Measurements from ENCODE around the gene THOC2.
"Not testable (repeated sequence)": the region's sequence is repeated elsewhere in the genome, so short reads cannot be mapped to it uniquely, and the experiment has no call there.

The THOC2 gene

DNA sequence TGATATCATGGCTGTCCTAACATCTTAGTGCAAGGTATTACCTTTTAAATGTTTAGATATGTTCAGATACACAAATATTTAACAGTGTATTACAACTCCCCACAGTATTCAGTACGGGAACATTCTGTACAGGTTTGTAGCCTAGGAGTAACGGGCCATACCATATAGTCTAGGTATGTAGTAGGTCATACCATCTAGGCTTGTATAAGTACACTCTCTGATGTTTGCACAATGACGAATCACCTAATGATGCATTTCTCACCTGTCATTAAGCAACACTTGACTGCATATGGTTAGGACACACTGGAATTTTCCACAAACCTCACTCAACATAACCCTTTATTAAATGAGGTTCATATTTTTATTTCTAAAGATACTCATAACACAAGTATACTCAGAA is 67.7 kb downstream of the THOC2 start:
- DNase-seq = no peak

DNA sequence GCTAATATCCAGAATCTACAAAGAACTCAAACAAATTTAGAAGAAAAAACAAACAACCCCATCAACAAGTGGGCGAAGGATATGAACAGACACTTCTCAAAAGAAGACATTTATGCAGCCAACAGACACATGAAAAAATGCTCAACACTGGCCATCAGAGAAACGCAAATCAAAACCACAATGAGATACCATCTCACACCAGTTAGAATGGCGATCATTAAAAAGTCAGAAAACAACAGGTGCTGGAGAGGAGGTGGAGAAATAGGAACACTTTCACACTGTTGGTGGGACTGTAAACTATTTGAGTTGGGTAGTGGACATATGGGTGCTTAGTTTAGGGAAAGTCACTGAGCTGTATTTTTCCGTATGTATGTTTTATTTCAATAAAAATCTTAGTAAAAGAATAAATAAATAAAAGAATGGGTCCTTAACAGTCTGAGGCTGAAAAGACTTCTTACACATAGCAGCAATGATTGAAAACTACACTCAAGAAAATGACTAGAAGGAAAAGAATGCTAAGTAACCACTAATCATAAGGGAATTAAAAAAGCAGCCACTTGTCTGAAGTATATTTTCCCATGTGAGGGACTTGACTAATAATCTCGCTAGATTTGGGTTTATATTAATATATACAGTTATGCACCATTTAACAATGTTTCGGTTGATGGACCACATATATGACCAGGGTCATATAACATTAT is 68.2 kb downstream of the THOC2 start:
- not testable (repeated sequence) for DNase-seq

DNA sequence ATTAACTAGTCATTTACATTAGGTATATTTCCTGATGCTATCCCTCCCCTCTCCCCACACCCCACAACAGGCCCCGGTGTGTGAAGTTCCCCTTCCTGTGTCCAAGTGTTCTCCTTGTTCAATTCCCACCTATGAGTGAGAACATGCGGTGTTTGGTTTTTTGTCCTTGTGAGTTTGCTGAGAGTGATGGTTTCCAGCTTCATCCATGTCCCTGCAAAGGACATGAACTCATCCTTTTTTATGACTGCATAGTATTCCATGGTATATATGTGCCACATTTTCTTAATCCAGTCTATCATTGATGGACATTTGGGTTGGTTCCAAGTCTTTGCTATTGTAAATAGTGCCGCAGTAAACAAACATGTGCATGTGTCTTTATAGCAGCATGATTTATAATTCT is 69.1 kb downstream of the THOC2 start:
- not testable (repeated sequence) for DNase-seq

DNA sequence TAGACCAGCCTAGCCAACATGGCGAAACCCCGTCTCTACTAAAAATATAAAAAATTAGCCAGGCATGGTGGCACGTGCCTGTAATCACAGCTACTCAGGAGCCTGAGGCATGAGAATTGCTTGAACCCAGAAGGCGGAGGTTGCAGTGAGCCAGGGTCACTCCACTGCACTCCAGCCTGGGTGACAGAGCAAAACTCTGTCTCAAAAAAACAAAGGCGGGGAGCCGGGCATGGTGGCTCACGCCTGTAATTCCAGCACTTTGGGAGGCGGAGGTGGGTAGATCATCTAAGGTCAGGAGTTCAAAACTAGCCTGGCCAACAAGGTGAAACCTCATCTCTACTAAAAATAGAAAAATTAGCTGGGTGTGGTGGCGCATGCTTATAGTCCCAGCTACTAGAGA is 76.3 kb downstream of the THOC2 start:
- DNase-seq = not testable (repeated sequence)

DNA sequence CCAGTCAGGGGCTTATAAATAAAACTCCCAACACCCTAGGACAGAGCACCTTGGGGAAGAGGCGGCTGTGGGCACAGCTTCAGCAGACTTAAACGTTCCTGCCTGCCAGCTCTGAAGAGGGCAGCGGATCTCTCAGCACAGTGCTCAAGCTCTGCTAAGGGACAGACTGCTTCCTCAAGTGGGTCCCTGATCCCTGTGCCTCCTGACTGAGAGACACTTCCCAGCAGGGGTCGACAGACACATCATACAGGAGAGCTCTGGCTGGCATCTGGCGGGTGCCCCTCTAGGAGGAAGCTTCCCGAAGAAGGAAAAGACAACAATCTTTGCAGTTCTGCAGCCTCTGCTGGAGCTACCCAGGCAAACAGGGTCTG is 84.1 kb downstream of the THOC2 start:
- DNase-seq = not testable (repeated sequence)

DNA sequence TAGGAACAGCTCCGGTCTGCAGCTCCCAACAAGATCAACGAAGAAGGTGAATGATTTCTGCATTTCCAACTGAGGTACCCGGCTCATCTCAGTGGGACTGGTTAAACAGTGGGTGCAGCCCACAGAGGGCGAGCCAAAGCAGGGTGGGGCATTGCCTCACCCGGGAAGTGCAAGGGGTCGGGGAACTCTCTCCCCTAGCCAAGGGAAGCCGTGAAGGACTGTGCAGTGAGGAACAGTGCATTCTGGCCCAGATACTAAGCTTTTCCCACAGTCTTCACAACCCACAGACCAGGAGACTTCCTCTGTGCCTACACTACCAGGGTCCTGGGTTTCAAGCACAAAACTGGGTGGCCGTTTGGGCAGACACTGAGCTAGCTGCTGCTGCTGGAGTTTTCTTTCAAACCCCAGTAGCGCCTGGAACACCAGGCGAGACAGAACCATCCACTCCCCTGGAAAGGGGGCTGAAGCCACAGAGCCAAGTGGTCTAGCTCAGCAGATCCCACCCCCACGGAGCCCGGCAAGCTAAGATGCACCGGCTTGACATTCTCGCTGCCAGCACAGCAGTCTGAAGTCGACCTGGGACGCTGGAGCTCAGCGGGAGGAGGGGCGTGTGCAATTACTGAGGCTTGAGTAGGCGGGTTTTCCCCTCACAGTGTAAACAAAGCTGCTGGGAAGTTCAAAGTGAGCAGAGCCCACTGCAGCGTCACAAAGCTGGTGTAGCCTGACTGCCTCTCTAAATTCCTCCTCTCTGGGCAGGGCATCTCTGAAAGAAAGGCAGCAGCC is 84.6 kb downstream of the THOC2 start:
- DNase-seq = no peak

DNA sequence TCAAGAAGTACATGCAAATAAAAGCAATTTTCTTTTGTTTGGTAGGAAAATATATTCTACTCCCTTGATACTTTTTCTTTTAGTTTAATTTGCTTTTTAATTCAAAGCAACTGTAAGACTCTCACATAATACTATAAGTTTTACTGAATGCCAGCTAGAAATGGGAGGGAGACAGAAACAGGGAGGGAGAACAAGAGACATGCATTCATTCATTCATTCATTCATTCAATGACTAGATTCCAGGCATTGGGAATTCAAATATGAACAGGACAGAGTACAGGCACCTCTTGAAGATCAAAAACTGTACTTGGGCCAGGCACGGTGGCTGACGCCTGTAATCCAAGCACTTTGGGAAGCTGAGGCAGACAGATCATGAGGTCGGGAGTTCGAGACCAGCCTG is 85.6 kb downstream of the THOC2 start:
- no peak for DNase-seq

DNA sequence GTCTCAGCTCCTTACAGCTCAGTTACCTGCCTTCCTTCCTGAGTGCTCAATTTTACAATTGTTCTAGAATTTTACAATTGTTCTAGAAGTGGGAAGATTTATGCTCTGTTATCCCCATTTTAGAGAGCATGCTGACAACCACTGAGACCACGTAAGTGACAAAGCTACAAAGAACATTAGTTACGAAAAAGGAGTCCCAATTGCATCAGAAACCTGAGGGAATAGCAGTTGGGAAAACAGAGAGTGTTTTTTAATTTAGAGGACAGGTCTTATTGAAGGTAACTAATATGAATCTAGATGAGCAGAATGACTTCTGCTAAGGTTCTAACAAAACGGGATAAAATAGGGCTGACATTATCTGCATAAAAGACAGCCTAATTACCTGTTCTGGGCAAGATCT is 103.3 kb downstream of the THOC2 start:
- no peak for DNase-seq

DNA sequence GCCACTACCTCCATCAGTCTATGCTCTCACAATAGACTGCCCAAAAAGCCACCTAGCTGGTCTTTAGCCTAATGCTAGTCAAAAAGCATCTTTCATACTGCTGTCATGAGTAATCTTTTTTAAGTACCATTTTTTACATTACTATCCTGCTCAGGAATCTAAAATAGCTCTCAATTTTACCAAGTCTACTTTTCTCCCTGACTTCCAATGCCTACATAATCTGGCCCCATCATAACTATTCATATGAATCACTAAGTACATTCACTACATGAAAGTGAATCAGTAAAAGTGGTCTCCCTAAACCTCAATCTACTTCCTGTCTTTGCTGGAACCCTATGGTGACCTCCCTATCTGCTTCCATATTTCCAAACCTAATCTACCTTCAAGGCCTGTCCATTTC is 105.9 kb downstream of the THOC2 start:
- no peak for DNase-seq

DNA sequence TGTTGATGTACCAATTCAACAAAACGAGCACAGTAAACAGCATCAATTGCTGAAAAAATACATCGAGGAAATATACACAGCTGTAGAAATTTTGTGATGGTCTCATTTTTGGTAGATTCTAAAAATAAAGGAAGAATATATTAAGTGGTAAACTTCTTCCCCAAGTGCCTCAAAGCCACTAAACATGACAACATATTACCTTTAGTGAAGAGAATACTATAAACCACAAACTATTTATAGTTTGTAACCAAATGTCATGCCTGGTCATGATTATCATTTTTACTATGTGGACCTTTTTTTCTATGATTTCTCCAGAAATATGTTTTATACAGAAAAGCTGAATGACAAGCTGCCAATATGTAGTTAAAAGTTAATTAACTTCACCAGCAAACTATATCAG is 106.9 kb downstream of the THOC2 start:
- no peak for DNase-seq

DNA sequence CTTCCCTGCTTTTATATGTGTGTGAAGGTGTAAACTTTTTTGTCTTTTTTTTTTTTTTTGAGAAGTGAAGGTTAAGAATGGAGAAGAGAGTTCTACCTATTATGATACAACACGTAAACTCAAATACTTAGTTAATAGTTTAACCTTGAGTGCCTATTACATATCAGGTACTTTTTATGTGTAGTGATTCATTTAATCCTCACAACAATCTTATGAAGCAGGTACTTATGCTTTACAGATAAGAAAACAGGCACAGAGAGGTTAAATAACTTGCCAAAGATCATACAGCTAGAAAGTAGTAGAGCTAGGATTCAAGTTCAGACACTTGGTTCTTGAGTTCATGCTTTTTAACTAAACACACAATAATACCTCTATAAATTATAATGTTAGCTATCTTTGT is 107.4 kb downstream of the THOC2 start:
- no peak for DNase-seq

DNA sequence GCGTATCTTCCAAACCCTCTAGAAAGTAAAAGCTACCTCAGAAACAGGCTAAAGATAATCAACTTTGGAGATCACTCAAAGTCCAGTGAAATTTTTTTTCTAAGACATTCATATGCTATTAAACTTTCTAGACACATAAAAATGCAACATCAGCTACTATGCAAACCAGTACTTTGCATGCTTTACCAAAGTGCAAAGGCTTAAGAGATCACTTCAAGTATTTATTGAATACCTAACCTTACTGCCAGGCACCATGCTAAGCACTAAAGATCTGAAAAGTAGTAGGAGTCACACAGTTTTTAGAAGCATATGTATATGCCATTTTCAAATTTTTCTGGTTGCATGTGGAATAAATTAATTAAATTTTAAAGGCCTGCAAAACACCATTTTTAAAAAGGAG is 115.8 kb downstream of the THOC2 start:
- no peak for DNase-seq

DNA sequence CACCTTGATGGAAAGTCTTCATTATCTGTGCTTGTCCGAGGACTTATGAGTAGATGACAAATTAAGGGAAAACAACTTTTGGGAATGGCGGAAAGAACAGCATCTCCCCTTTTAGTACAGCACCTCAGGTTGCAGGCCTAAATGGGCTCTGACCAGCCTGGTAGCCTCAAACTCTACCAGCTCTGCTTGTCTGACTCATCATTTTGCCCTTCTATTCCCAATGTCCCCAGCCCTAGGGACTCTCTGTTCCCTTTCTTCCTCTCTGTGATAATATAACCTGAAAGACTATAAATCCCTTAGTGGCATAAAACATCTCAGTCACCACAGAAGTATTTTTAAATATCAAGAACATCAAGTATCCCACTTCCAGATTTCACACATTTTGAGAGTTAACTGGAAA is 121.9 kb downstream of the THOC2 start:
- no peak for DNase-seq

DNA sequence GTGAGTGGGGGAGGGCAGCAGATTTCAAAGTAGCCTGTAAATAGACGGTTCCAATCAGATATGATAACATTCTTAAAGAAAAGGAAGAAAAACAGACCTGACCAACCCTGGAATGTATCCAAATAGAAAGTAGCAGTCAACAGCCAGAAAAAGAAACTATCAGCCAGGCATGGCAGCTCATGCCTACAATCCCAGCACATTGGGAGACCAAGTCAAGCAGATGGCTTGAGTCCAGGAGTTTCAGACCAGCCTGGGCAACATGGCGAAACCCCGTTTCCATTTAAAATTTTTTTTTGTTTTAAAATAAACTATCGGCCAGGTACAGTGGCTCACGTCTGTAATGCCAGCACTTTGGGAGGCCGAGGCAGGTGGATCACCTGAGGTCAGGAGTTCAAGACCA is 125.0 kb downstream of the THOC2 start:
- no peak for DNase-seq

DNA sequence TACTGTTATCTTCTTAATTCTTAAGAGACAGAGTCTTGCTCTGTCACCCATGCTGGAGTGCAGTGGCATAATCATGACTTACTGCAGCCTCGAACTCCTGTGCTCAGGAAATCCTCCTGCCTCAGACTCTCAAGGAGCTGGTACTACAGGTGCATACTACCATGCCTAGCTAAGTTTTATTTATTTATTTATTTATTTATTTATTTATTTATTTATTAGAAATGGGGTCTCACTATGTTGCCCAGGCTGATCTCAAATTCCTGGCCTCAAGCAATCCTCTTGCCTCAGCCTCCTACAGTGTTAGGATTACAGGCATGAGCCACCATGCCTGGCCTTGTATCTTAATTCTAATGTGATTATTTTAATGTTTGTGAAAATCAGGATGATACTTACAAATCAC is 125.6 kb downstream of the THOC2 start:
- DNase-seq = no peak

DNA sequence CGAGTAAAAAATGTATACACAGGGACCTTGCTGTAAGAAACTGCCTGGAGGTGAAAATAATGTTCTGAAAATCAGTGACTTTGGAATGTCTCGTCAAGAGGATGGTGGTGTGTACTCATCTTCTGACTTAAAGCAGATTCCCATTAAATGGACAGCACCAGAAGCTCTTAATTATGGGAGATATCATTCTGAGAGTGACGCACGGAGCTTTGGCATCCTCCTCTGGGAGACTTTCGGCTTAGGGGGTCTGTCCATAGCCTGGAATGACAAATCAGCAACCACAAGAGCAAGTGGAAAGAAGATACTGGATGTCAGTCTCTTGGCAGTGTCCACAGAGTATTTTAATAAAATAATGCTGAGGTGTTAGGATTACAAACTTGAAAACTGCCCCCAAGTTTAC is 129.4 kb downstream of the THOC2 start:
- DNase-seq = no peak

DNA sequence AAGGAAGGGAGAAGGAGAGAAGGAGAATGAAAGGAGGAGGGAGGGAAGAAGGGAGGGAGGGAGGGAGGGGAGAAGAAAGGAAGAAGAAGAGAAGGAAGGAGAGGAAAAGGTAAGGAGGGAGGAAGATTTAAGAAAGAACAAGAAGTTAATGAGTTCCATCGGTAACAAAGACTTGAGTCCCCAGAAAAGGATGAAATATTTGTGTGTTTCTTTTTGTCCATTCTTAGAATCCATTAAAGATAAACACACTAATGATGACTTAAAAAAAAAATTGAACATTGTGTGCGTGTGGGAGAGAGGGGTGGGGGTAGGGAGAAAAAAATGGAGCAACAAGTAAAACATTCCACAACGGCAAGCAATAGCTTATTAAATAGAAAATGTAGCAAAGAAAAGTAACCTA is 131.4 kb downstream of the THOC2 start:
- DNase-seq = no peak

DNA sequence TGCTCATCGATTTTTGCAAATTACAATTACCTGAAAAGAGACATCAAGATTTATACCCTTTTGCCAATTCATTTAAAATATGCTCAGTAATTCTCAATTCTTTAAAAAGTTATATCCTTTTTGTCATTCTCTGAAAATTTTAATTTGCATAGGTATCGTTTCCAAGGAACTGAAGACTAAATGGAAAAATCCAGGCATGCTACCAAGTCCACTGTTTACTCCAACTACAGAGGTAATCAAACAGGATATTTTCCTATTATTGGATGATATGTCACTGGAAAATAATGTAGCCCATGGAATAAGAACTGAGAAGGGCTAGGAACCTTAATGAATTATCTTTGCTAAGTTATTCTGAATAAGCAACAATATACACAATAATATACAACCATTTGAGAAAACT is 132.7 kb downstream of the THOC2 start:
- no peak for DNase-seq

DNA sequence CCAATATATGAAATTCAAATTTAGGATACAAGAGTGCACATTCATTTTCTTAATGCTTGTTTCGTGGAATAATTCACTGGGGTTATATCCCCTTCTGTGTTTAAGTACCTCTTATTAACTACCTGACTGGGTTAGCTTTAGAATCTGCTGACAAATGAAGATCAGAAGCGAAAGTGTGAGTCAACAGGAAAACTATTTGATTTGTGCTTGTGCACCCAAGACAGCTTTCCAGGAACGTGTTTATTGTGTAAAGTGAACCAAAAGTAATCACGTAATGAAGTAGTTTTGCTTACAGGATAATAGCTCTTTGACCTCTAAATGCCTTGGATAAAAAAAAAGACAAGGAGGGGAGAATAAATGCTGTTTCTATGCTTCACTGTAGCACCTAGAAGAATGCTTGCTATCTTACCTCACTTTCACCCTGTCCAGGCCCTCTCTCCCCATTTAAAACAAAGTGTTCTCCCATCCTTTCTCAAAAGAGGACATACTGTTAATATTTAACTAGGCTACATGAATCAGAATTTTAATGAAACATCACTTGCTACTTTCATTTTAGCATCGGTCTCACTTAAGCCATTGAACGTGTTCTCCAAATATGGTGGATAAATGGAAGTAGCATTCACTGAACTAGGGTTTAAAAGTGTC is 141.9 kb downstream of the THOC2 start:
- DNase-seq = no peak

DNA sequence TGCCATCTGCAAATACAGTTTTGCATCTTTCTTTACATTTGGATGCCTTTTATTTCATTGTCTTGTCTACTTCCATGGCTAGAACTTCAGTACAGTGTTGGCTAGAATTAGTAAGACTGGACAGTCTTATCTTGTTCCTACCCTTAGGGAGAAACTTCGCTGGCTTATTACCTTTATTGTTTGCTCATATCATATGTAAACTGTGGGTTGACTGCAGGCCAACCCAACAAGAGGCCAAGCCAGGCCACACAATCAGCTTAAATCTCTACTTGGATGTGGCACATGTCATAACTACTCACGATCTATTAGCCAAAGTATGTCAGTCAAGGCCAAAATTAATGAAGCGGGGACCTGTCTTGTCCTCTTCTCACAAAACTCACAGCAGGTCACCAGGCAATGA is 144.1 kb downstream of the THOC2 start:
- DNase-seq = no peak

DNA sequence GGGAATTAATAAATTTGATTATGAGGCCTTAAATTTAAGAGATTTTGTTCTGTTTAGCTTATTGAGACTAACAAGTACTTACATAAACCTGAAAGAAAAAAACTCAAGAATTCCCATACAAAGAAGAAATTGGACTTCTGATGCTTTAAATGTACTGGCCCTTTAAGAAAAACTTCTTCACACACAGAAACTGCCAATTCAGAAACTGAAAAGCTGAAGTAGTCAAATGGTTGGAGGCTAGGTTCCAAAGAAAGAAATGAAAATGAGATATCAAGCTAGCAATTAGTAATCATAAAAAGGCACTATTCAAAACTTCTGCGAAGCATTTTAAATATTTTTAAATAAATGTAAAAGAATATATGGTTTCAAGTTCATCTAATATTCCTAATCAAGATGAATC is 151.3 kb downstream of the THOC2 start:
- no peak for DNase-seq

DNA sequence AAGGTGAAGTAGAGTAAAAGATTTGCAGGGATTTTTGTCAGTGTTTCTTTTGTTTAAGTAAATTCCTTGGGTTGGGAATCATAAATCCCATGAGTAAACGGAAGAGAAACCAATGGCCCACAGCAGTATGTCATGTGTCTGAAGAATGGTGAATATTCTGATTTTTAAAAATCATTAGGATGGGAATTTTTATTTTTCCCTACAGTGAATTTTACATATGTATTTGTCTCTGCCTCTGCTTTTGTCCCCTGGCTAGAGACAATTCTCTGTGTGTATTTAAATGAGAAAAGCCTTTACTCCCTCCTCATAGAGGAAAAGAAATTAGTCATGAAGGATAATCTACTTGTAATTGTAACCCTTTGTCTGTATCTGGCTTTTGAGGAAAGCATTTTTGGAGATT is 152.1 kb downstream of the THOC2 start:
- DNase-seq = no peak

DNA sequence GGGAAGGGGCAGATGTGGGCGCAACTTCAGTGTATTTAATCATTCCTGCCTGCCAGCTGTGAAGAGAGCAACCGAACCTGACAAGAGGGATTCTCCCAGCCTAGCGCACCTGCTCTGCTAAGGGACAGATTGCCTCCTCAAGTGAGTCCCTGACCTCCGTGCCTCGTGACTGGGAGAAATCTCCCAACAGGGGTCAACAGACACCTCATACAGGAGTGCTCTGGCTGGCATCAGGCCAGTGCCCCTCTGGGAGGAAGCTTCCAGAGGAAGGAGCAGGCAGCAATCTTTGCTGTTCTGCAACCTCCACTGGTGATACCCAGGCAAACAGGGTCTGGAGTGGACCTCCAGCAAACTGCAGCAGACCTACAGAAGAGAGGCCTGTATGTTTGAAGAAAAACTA is 158.8 kb downstream of the THOC2 start:
- not testable (repeated sequence) for DNase-seq

DNA sequence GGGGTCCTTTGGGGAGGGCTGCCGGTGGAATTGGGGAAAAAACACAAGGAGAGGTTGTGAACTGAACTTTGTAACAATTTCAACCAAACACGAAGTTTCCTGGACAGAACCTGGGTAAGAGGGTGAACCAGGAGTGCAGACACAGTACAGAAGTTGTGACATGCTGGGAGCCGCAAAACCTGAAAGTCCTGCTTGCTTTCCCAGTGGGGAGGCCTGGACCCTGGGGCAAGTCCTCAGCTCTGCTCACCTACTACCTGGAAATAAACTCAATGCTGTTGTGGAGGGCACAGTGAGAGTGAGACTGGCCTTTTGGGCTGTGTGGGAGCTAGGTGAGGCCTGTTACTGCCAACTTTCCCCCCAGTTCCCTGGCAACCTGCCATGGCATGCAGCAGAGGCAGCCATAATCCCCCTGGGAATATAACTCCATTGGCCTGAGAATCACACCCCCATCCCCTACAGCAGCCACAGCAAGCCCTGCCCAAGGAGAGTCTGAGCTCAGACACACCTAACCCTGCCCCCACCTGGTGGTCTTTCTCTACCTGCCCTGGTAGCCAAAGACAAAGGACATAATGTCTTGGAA is 162.8 kb downstream of the THOC2 start:
- no peak for DNase-seq

All from NCI-H446 treated with DMSO at 0.1 percent for 48 hours (cell line).